Activated T-helper 9 cell treated with anti-CD3 and anti-CD28 coated beads, Interleukin-2, amount 50 U/mL, for 16 hours (primary cell): ENCODE results near the gene GIPR.
"Not testable (repeated sequence)": the region's sequence is repeated elsewhere in the genome, so short reads cannot be mapped to it uniquely, and the experiment has no call there.

Source experiments
- DNase-seq: peaks from one replicate; pipeline ENCODE4 v3.0.0-alpha.2; 2020; ENCODE audit warnings: low read depth

Gene GIPR

DNA sequence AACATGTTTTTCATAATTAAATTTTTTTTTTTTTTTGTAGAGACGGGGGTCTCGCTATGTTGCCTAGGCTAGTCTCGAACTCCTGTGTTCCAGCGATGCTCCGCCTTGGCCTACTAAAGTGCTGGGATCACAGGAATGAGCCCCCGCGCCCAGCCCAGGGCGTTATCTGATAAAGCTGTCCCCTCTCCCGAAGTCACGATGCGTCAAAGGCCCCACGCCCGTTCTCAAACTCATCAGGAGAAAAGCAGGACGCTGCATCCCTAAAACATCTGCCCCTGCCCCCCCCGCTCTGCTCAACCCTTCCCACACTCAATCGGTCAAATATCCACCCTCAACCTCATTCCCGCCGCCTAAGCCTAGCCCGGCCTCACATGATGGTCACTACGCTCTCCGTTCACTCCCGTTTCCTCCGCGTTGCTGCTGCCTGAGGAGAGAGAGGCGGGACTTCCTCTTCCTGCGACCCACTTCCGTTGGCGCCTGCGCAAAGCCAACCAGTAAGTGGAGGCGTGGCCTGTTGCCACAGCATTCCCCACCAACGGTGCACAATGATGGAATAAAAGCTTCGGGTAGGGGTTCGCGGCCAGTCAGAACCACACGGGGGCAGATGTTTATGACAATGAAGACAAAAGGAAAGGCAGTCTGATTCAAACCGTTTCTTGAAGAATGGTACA, 23.6 kb downstream of the GIPR start, which contains the start of gene SNRPD2:
Gene SNRPD2, minus strand, starts transcription at position 438 of the 671 bp plus-strand sequence. Its CDS starts 65 bp downstream, at position 373.
- DNase-seq = peak; percentile 87

DNA sequence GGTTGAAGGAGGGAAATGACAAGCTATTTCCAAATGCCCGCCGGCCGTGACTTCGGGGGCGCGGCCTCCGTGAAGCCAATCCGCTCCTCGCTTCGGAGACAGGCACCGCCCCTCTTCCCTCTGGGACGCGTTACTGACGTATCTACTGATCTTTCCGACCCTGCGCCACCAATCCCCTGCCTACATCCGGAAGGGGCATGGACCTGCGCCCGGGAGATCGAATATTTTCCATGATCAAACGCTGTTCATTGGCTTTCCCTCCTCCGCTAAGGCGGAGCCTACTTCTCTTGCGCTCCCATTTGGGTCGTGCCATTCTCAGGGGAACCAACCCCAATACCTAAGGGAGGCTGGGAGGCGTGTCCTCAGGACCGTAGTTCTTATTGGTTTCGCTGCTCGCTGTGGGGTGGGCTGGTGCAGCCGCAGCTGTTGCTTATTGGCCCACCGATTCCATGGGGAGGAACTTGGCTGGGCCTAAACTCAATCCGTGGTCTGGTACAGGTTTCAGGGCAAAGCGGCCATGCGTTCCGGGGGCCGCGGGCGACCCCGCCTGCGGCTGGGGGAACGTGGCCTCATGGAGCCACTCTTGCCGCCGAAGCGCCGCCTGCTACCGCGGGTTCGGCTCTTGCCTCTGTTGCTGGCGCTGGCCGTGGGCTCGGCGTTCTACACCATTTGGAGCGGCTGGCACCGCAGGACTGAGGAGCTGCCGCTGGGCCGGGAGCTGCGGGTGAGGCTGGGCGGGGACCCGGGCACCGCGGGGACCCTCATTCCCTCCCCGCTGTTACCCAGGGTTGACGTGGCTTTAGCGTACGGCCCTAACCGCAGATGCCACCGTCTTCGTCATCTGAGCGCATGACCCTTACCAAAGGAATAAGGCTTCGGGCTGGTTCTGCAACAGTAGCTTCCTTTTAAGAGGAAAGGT, 24.4 kb downstream of the GIPR start, which contains the start of gene QPCTL:
Gene QPCTL, plus strand, starts transcription at position 480 of the 919 bp plus-strand sequence. Its CDS starts 38 bp downstream, at position 518.
- peak; percentile 94 for DNase-seq

DNA sequence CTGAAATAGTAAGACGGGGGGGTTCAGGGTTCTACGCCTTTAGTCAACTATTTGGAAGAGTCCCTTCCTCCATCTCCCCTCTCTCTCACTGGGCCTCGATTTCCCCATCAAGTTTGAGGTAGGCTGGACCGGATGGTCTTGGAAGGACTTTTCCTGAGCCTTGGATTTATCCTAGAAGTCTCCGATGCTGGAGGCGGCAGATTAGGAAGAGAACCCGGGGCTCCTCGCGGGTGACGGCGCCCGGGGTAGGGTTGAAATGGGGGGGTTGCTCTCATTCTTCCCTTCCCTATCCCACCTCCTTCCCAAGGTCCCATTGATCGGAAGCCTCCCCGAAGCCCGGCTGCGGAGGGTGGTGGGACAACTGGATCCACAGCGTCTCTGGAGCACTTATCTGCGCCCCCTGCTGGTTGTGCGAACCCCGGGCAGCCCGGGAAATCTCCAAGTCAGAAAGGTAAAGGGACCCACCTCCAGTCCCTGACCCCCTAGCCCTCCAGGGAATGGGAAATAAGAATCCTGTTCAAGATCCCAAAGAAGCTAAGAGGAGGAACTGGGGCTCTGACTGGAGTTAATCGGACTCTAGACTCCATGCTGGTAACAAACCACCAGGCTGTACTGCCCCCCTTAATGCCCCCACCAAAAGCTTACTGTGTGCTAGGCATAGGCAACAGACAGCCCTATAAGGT, 25.2 kb downstream of the GIPR start:
- DNase-seq = peak; percentile 66

- no peak for DNase-seq
These were observed 33.7 kb downstream of the GIPR start for GRCh38 chr19:45701676-45702075.

- DNase-seq = no peak
These were observed 37.1 kb downstream of the GIPR start for GRCh38 chr19:45705115-45705514.

GRCh38 chr19:45705710-45706415, 37.8 kb downstream of the GIPR start:
- no peak for DNase-seq

- no peak for DNase-seq
These were observed 42.5 kb downstream of the GIPR start for GRCh38 chr19:45710356-45711130.

DNA sequence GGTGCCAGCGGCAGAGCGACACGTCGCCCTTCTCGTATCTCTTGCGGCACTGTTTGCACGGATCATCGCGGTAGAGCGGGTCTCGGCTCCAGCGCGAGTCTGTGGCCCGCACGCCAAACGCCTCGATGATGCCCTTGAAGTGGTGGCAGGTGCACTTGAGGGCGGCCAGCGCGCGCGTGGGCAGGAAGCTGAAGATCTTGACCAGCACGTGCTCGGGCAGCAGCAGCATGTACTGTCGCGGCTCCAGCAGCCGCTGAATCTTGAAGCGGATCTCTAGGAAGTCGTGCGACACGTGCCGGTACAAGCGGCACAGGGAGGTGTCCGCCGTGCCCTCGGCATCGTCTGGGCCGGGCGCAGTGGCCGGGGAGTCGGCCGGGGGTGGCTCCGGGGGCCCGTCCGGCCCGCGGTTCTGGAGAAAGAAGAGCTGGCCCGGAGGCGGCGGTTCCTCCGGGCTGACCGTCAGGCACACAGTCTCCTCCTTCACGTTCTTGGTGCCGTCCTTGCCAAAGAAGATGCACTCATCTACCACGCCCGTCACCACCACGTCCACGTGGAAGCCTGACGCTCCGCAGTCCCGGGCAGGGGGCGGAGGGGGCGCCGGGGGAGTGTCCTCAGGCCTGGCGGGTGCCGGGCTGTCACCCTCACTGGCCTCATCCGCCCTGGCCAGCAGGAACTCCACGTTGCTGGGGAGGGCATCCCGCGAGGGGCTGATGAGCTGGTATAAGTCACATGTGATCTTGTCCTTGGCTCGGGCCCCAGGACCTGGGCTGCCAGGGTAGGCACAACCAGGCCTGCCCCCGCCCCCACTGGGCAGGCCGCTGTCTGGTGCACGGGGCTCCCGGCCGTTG, 44.1 kb downstream of the GIPR start:
- no peak for DNase-seq

- DNase-seq = no peak
These were observed 44.7 kb downstream of the GIPR start for GRCh38 chr19:45712699-45713067.

DNA sequence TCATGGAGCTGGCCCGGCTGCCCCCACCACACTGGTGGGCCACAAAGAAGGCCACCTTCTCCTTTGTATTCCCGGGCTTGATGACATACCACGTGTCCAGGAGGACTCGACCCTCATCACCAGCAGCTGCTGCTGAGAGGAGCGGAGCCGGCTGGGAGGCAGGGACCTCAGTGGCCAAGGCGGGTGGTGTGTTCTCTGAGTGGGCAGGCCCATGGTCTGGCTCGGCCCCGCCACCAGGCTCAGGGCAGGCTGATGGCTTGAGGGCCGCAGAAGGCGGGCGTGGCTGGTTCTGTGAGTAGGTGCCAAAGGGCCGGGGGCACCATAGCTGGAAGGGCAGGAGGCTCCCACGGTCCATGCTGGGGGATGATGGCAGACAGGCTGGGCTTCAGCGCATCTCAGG, 45.1 kb downstream of the GIPR start:
- DNase-seq = no peak

GRCh38 chr19:45715139-45715538, 47.1 kb downstream of the GIPR start:
- DNase-seq = no peak

GRCh38 chr19:45716359-45717130, 48.5 kb downstream of the GIPR start:
- DNase-seq = no peak

DNA sequence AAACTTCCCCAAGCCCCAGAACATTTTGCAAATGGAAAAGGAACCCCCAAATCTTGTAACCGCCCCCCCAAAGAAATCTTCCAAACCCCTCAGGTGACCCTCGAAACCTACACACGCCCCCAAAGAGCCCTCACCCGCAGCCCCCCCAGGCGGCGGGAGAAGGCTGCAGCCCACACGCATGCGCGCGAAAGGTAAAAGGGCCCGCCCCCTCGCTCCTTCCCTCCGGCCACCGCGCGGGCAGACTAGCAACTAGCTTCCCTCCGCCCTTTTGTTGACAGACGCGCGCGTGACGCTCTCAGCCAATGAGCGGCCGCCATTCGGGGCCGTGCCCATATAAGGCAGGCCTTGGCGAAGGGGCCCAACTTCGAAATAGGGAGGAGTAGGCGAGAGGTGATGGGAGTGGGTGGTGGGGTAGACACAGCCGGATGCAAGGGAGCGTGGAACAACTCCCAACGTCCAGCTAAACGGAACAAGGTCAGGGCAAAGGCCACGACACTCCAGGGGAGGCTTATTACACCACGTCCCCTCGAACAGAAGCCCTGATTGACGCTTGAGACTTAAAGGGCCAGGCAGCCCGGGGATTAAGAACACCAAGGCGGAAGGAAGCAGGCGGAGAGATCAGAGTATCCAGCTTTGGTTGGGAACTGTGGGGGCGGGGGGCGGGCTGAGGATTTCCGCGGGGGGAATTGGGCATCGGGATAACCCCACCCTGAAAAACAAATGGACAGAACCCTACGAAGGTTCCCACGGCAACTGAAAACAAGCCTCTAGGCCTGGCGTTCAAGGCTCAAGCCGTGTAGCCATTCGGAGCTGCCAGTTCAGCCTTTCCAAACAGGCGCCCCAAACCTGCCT, 49.3 kb downstream of the GIPR start:
- peak; percentile 95 for DNase-seq

- no peak for DNase-seq
These were observed 50.1 kb downstream of the GIPR start for GRCh38 chr19:45717983-45718650.

DNA sequence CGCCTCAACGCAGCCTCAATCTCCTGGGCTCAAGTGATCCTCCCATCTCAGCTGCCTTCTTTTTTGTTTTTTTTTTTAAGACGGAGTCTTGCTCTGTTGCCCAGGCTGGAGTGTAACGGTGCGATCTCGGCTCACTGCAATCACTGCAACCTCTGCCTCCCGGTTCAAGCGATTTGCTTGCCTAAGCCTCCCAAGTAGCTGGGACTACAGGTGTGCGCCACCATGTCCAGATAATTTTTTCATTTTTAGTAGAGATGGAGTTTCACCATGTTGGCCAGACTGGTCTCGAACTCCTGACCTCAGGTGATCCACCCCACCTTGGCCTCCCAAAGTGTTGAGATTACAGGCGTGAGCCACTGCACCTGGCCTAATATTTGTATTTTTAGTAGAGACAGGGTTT, 52.0 kb downstream of the GIPR start:
- DNase-seq = not testable (repeated sequence)

GRCh38 chr19:45728683-45729082, 60.7 kb downstream of the GIPR start:
- DNase-seq = not testable (repeated sequence)

GRCh38 chr19:45729800-45730290, 61.8 kb downstream of the GIPR start:
- no peak for DNase-seq
